Stimulated activated naive CD4-positive, alpha-beta T cell treated with Interleukin-2 at 50 U/mL for 16 hours (primary cell): ENCODE data around the gene ETDB.
"Not testable (repeated sequence)": the region's sequence is repeated elsewhere in the genome, so short reads cannot be mapped to it uniquely, and the experiment has no call there.

Source experiments
- DNase-seq: peaks from one replicate; lab custom pipeline; 2025; lab: John Stamatoyannopoulos, UW

Gene ETDB

GRCh38 chrX:135120056-135120576 is at the start of gene ETDB:
Gene ETDB, minus strand, starts transcription at chrX:135120526. Its CDS starts 1,265 bp downstream, at chrX:135119261.
- not testable (repeated sequence) for DNase-seq

GRCh38 chrX:135169534-135169933 is 49.2 kb upstream of the ETDB start:
- DNase-seq, result not testable (repeated sequence)

- no peak for DNase-seq
Observed at GRCh38 chrX:135168486-135168885, 48.2 kb upstream of the ETDB start.

- not testable (repeated sequence) for DNase-seq
Observed at GRCh38 chrX:135154688-135155087, 34.4 kb upstream of the ETDB start.

GRCh38 chrX:135126145-135126544 is 5.8 kb upstream of the ETDB start:
- DNase-seq, result not testable (repeated sequence)

GRCh38 chrX:135116064-135116463 is 4.3 kb downstream of the ETDB start:
- DNase-seq, result not testable (repeated sequence)

- DNase-seq, result no peak
Observed at GRCh38 chrX:135114392-135114791, 5.9 kb downstream of the ETDB start.

GRCh38 chrX:135112743-135113142 is 7.6 kb downstream of the ETDB start:
- no peak for DNase-seq

GRCh38 chrX:135112096-135112729 is 8.1 kb downstream of the ETDB start:
- no peak for DNase-seq

GRCh38 chrX:135109554-135109953 is 10.8 kb downstream of the ETDB start:
- DNase-seq, result no peak

- no peak for DNase-seq
Observed at GRCh38 chrX:135099493-135099783, 20.9 kb downstream of the ETDB start.

GRCh38 chrX:135097196-135097744 is 23.1 kb downstream of the ETDB start:
- DNase-seq, result not testable (repeated sequence)

GRCh38 chrX:135095715-135096114 is 24.6 kb downstream of the ETDB start:
- DNase-seq, result no peak

- DNase-seq, result no peak
Observed at GRCh38 chrX:135094726-135095125, 25.6 kb downstream of the ETDB start.

GRCh38 chrX:135089126-135089525 is 31.2 kb downstream of the ETDB start:
- no peak for DNase-seq

- DNase-seq, result no peak
Observed at GRCh38 chrX:135087867-135088266, 32.5 kb downstream of the ETDB start.

- DNase-seq, result peak; percentile 7
Observed at GRCh38 chrX:135086197-135086854, 34.0 kb downstream of the ETDB start.

GRCh38 chrX:135081693-135082404 is 38.5 kb downstream of the ETDB start:
- no peak for DNase-seq
